ENCODE measurements around the gene FBXW10B. TPM values are rescaled to one million over a fixed set of nuclear protein-coding genes. Genes with fewer than 3 reads are reported as not detected.

The FBXW10B gene
- polyA plus RNA-seq, 4 donors = 1.1 to 1.9 (median 1.1) TPM

Other genes starting within 250 kb of the FBXW10B start
- gene CDRT4, start 152.1 kb downstream of the FBXW10B start, polyA plus RNA-seq (ENCODE audit: insufficient read length in 4 of 4) = 10 to 100 TPM in 2 of 4 donors, 1 to 10 TPM in 2; 1.9 to 19.3 (median 6.2) TPM
- gene TVP23C, start 56.2 kb downstream of the FBXW10B start, polyA plus RNA-seq (ENCODE audit: insufficient read length in 4 of 4) = 10 to 100 TPM; 13.1 to 24.1 (median 20.7) TPM
- gene TRIM16, start 64.6 kb upstream of the FBXW10B start, polyA plus RNA-seq (ENCODE audit: insufficient read length in 4 of 4) = 10 to 100 TPM; 23.4 to 26.9 (median 25.4) TPM
- 10 to 100 TPM; 34.5 to 45.1 (median 43.6) TPM for gene ZNF286A, start 80.0 kb upstream of the FBXW10B start, polyA plus RNA-seq (ENCODE audit: insufficient read length in 4 of 4)
- gene TBC1D26, start 112.6 kb upstream of the FBXW10B start, polyA plus RNA-seq (ENCODE audit: insufficient read length in 4 of 4) = 1 to 10 TPM in 1 of 4 donors, under 1 TPM in 3; 0.59 to 1.0 (median 0.93) TPM